Measurements from ENCODE around the gene FPR3.

GRCh38 chr19:51802775-51803174, 7.8 kb downstream of the FPR3 start:
- TF ChIP-seq, protein P1, sequence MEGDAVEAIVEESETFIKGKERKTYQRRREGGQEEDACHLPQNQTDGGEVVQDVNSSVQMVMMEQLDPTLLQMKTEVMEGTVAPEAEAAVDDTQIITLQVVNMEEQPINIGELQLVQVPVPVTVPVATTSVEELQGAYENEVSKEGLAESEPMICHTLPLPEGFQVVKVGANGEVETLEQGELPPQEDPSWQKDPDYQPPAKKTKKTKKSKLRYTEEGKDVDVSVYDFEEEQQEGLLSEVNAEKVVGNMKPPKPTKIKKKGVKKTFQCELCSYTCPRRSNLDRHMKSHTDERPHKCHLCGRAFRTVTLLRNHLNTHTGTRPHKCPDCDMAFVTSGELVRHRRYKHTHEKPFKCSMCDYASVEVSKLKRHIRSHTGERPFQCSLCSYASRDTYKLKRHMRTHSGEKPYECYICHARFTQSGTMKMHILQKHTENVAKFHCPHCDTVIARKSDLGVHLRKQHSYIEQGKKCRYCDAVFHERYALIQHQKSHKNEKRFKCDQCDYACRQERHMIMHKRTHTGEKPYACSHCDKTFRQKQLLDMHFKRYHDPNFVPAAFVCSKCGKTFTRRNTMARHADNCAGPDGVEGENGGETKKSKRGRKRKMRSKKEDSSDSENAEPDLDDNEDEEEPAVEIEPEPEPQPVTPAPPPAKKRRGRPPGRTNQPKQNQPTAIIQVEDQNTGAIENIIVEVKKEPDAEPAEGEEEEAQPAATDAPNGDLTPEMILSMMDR (IDR thresholded peaks at IDR 0.05), result no peak
- no peak for TF ChIP-seq ZFX (IDR thresholded peaks at IDR 0.05; ENCODE audit: borderline replicate concordance)
